GM18907 (cell line): ENCODE measurements around the gene UPF2.

Source experiments
- ATAC-seq: cut with Tn5 transposase; IDR thresholded peaks from one replicate; pipeline ENCODE4 v1.9.1; 2021; ENCODE audit warnings: mild to moderate bottlenecking, moderate library complexity; ENCODE audit not compliant: unreplicated experiment

The UPF2 gene

GRCh38 chr10:11885437-11886137 lies 157.0 kb downstream of the UPF2 start:
- no peak for ATAC-seq

DNA sequence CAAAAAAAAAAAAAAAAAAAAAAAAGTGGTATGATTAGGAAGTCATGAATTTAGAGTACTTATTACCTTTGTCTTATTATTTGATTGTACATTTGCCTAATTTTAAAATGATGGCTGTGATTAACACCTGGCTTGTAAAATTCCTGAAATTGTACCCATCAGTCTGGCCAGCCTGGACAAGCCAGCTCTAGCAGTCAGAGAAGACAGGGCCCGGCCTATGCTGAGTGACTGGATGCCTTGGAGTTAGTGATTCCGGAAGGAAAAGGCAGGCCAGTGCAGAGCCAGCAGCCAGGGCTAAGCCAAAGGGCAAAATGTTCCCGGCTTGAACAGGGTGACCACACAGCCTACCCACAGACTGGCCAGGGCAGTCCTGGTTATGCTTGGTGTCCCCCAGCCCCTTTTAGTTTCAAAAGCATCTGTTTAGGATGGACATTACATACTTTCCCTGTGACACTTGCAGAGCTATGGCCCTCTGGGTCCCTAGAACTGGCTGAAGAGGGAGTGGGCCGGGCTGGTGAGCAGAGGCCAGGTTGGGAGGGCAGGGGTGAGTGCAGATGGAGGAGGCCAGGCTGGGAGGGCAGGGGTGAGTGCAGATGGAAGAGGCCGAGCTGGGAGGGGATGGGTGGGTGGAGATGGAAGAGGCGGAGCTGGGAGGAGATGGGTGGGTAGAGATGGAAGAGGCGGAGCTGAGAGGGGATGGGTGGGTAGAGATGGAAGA lies 157.7 kb downstream of the UPF2 start:
- ATAC-seq = no peak

- no peak for ATAC-seq
Measured at GRCh38 chr10:11882646-11883375, 159.8 kb downstream of the UPF2 start.

- ATAC-seq = no peak
Measured at GRCh38 chr10:11881477-11882417, 160.9 kb downstream of the UPF2 start.

DNA sequence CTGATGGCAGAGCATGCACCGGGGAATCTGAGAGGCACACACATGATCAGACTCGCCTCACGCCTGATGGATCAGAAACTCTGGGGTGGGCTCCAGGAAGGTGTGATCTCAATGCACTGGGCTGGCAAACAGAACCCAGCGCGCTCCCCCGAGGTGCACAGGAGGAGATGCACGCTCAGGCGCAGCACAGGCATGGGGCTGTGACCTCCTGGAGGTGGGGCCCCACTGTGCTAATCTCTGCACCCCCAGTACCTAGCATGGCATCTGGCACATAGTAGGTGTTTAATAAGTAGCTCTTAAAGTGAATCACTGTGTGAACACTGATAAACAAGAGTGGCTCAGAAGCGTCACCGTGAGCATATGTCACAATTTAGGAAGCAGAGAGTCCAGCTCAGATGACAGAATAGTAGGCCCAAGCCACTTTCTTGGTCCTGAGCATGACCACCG lies 161.6 kb downstream of the UPF2 start:
- no peak for ATAC-seq

DNA sequence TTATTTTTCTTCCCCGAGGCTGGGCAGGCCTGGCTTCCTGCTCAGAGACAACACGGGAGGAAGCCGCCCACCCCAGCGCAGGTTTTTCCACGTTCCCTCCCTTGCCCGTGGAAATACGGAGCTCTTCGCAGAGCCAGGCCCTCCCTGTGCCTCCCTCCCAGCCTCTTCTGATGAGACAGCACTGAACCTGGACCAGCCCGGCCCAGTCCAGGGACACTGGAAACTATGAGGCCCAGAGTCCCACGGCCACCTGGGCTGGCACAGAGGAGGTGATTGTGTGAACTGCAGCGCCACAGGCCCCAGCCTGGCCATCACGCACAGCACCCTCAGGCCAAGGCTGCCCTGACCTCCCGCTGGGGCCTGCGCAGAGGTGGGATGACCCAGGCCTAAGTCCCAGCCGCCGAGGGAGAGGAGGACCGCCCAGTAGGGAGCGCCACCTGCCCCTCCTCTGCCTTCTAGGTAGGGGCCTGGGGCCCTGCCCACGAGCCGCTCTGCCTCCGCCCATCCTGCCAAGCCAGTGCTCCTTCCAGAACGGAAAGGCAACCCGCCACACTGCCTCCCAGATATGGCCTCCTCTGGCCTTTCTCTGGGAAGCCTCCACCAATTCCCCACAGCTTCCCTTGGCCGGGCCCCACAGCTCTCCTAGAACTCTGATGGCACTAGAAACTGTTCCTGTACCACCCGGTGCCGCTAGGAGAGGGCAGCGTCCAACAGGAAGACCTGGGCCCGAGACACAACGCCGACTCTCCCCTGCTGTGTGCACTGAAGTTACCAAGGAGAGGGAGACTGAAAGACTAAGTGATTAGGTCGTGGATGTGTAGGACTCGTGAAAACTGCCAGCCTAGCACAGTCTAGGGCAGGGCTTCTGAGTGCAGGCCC lies 162.2 kb downstream of the UPF2 start:
- no peak for ATAC-seq

GRCh38 chr10:11879387-11880094 lies 163.1 kb downstream of the UPF2 start:
- no peak for ATAC-seq

GRCh38 chr10:11878776-11879175 lies 163.8 kb downstream of the UPF2 start:
- ATAC-seq = no peak

GRCh38 chr10:11877591-11877905 lies 165.1 kb downstream of the UPF2 start:
- no peak for ATAC-seq

GRCh38 chr10:11876805-11877590 lies 165.6 kb downstream of the UPF2 start:
- ATAC-seq = no peak

GRCh38 chr10:11876324-11876723 lies 166.3 kb downstream of the UPF2 start:
- ATAC-seq = no peak

DNA sequence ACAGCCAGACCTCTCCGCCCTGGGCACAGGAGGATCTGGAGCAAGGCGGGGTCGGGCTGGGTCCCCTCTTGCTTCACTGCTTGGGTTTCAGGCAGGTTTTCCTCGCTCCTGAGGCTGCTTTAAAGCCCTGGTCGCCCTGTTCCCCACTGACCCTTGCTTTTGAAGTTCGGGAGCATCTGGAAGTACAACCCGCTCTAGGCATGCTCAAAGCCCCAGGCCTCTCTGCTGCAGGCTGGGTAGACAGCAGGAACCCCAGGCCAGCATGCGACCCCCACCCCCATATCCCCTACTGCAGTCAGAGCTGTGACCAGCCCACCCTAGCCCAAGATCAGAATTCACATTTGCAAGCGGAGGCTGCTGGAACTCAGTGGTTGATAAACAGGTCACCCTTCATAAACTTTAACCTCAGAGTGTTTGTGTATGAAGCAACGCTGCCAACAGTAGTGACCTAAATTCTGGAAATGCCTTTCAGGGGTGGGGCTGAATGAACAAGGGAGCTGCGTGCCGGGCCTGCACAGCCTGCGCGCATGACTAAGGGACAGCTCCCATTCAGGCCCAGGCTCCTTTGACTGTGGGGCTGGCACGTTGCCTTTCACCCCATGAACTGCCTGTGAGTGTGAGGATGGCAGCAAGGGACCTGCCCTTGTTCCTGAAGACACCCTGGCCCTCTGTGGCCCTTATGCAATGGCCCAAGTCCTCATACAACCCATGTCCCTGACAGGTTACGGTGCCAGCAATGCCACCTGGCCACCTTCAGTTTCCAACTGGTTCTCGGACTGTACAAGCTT lies 166.9 kb downstream of the UPF2 start:
- ATAC-seq = no peak

- peak; percentile 75 for ATAC-seq
Measured at GRCh38 chr10:11874568-11875493, 167.8 kb downstream of the UPF2 start.

- no peak for ATAC-seq
Measured at GRCh38 chr10:11871466-11871865, 171.1 kb downstream of the UPF2 start.

DNA sequence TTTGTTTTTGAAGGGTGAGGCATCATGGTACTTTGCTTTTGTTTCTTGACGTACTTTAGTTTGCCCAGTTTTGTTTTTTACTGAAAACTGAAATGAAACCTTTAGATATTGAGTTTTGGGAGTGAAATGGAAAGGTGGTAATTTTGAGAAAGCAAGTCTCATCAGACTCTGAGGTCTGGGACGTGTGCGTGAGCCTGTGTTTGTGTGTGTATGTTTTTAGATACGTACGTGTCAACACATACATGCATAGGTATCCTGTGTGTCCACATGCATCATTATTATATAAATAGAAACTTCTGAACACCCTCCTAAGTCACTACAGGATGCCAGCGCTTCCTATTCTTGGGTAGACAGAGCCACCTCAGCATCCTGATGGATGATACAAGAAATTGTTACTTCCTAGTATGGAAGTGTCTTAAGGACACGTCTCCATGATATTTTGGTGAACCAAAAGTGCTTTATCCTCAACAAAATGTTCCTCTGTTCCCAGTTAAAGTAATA lies 171.7 kb downstream of the UPF2 start:
- no peak for ATAC-seq

DNA sequence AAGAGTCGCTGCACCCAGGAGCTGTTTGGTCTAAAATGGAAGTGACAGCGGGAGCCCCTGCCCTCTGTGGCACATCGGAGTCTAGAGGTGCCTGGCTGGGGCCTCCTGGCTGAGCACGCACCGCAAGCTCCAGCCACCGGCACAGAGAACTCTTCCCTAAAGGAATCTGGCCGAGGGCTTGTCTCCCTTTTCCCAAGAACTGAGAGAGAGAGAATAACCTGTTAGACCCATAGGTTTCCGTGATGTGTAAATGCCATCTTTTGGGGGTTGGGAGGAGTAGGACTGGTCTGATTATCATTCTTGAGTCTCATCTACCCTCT lies 172.2 kb downstream of the UPF2 start:
- ATAC-seq = no peak
